IMR-90 (cell line): Measurements from ENCODE around the gene CHN1.

Experiments used
- BHLHE40 ChIP-seq: fragments of 150-350 bp; IDR thresholded peaks from 2 replicates; pipeline ENCODE4 v1.6.1; 2016; ENCODE audit warnings: mild to moderate bottlenecking, low read depth, low read length
- CEBPB ChIP-seq: IDR thresholded peaks from 2 replicates; pipeline ENCODE4 v1.6.1; 2012; ENCODE audit warnings: low read depth, low read length, improper control_type of control experiment
- FOS ChIP-seq: fragments of 150-350 bp; IDR thresholded peaks from 2 replicates; pipeline ENCODE4 v1.6.1; 2016; ENCODE audit warnings: low read depth, low read length
- MAFK ChIP-seq: IDR thresholded peaks from 2 replicates; pipeline ENCODE4 v1.6.1; 2012; ENCODE audit warnings: low read depth, low read length, improper control_type of control experiment
- MXI1 ChIP-seq: IDR thresholded peaks from 2 replicates; pipeline ENCODE4 v1.6.1; 2012; ENCODE audit warnings: low read depth, mild to moderate bottlenecking, low read length, moderate library complexity, borderline replicate concordance
- NFE2L2 ChIP-seq: fragments of 150-350 bp; IDR thresholded peaks from 2 replicates; pipeline ENCODE4 v1.6.1; 2016; ENCODE audit warnings: low read depth, mild to moderate bottlenecking, low read length
- POLR2A ChIP-seq: IDR thresholded peaks from 2 replicates; pipeline ENCODE4 v1.6.1; 2012; ENCODE audit warnings: mild to moderate bottlenecking, low read depth, low read length
- RAD21 ChIP-seq: IDR thresholded peaks from 2 replicates; pipeline ENCODE4 v1.6.1; 2012; ENCODE audit warnings: low read length, improper control_type of control experiment
- RCOR1 ChIP-seq: IDR thresholded peaks from 2 replicates; pipeline ENCODE4 v1.6.1; 2012; ENCODE audit warnings: mild to moderate bottlenecking, low read length, improper control_type of control experiment; ENCODE audit not compliant: insufficient replicate concordance
- RFX5 ChIP-seq: IDR thresholded peaks from 2 replicates; pipeline ENCODE4 v1.8.0; 2012; ENCODE audit warnings: low read depth, mild to moderate bottlenecking, low read length, moderate library complexity
- SMC3 ChIP-seq: fragments of 150-350 bp; IDR thresholded peaks from 2 replicates; pipeline ENCODE4 v1.6.1; 2016; ENCODE audit warnings: low read depth, mild to moderate bottlenecking, antibody characterized with exemption, low read length, moderate library complexity
- TF ChIP-seq, protein P1 (sequence below): conservative IDR thresholded peaks from 2 replicates; pipeline ENCODE4 v1.5.1; 2012; ENCODE audit warnings: mild to moderate bottlenecking, low read depth, low read length, improper control_type of control experiment
- TF ChIP-seq, protein P2 (sequence below): fragments of 150-350 bp; IDR thresholded peaks from 2 replicates; pipeline ENCODE4 v1.6.1; 2016; ENCODE audit warnings: low read depth, mild to moderate bottlenecking, low read length, moderate library complexity, borderline replicate concordance
- TF ChIP-seq, protein P3 (sequence below): fragments of 150-350 bp; IDR thresholded peaks from 2 replicates; pipeline ENCODE4 v1.6.1; 2017; ENCODE audit warnings: mild to moderate bottlenecking, antibody characterized with exemption, low read length, low read depth

DNA sequence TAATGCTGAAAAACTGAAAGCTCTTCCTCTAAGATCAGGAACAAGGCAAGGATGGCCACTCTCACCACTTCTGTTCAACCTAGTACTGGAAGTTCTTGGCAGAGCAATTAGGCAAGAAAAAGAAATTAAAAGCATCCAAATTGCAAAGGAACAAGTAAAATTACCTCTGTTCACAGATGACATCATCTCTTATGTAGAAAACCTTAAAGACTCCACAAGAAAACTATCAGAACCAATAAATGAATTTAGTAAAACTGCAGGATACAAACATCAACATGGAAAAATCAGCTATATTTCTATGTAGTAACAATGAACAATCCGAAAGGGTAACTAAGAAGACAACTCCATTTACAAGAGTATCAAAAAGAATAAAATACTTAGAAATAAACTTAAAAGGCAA, 112.2 kb downstream of the CHN1 start:
- TF ChIP-seq POLR2A: no peak
- no peak for TF ChIP-seq CEBPB
- TF ChIP-seq, protein P1, sequence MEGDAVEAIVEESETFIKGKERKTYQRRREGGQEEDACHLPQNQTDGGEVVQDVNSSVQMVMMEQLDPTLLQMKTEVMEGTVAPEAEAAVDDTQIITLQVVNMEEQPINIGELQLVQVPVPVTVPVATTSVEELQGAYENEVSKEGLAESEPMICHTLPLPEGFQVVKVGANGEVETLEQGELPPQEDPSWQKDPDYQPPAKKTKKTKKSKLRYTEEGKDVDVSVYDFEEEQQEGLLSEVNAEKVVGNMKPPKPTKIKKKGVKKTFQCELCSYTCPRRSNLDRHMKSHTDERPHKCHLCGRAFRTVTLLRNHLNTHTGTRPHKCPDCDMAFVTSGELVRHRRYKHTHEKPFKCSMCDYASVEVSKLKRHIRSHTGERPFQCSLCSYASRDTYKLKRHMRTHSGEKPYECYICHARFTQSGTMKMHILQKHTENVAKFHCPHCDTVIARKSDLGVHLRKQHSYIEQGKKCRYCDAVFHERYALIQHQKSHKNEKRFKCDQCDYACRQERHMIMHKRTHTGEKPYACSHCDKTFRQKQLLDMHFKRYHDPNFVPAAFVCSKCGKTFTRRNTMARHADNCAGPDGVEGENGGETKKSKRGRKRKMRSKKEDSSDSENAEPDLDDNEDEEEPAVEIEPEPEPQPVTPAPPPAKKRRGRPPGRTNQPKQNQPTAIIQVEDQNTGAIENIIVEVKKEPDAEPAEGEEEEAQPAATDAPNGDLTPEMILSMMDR: no peak
- no peak for TF ChIP-seq BHLHE40
- TF ChIP-seq, protein P2, sequence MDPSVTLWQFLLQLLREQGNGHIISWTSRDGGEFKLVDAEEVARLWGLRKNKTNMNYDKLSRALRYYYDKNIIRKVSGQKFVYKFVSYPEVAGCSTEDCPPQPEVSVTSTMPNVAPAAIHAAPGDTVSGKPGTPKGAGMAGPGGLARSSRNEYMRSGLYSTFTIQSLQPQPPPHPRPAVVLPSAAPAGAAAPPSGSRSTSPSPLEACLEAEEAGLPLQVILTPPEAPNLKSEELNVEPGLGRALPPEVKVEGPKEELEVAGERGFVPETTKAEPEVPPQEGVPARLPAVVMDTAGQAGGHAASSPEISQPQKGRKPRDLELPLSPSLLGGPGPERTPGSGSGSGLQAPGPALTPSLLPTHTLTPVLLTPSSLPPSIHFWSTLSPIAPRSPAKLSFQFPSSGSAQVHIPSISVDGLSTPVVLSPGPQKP: no peak
- TF ChIP-seq RAD21: no peak
- no peak for TF ChIP-seq RCOR1
- no peak for TF ChIP-seq FOS
- no peak for TF ChIP-seq RFX5
- TF ChIP-seq MAFK: no peak
- TF ChIP-seq SMC3: no peak
- TF ChIP-seq, protein P3, sequence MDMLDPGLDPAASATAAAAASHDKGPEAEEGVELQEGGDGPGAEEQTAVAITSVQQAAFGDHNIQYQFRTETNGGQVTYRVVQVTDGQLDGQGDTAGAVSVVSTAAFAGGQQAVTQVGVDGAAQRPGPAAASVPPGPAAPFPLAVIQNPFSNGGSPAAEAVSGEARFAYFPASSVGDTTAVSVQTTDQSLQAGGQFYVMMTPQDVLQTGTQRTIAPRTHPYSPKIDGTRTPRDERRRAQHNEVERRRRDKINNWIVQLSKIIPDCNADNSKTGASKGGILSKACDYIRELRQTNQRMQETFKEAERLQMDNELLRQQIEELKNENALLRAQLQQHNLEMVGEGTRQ: no peak
- no peak for TF ChIP-seq MXI1
- no peak for TF ChIP-seq NFE2L2
